ENCODE measurements around the gene EDN2.

EDN2 gene

GRCh38 chr1:41498391-41498790 lies 13.9 kb upstream of the EDN2 start:
- Histone ChIP-seq H3K27ac (ENCODE audit: low read length) (no peak overlapping the region), H3K27me3 (ENCODE audit: control insufficient read depth, insufficient read depth, low read length) (no peaks in the 10 kb centered on the region), H3K4me1 (ENCODE audit: control insufficient read depth, insufficient read depth, low read length) (peaks cover 12% of the 10 kb centered on the region), H3K4me3 (ENCODE audit: low read length) (no peak overlapping the region), H3K9me3 (ENCODE audit: control insufficient read depth, insufficient read depth, low read length) (no peaks in the 10 kb centered on the region), H3K36me3 (ENCODE audit: control insufficient read depth, insufficient read depth, low read length) (no peaks in the 10 kb centered on the region)
- DNase-seq (ENCODE audit: low read depth, low spot score) = no peak
- WGBS (ENCODE audit: insufficient coverage, insufficient read length) = no CpG with 5 or more reads among the region's 5 CpGs

GRCh38 chr1:41497461-41498030 lies 13.1 kb upstream of the EDN2 start:
- WGBS (ENCODE audit: insufficient coverage, insufficient read length) = no CpG with 5 or more reads among the region's 7 CpGs
- no peak for DNase-seq (ENCODE audit: low read depth, low spot score)
- no peaks in the 10 kb centered on the region for H3K36me3 ChIP-seq (ENCODE audit: control insufficient read depth, insufficient read depth, low read length)
- H3K4me3 ChIP-seq (ENCODE audit: low read length) = no peak overlapping the region
- no peaks in the 10 kb centered on the region for H3K9me3 ChIP-seq (ENCODE audit: control insufficient read depth, insufficient read depth, low read length)
- no peak overlapping the region for H3K27ac ChIP-seq (ENCODE audit: low read length)
- peaks cover 12% of the 10 kb centered on the region for H3K4me1 ChIP-seq (ENCODE audit: control insufficient read depth, insufficient read depth, low read length)
- H3K27me3 ChIP-seq (ENCODE audit: control insufficient read depth, insufficient read depth, low read length) = no peaks in the 10 kb centered on the region

GRCh38 chr1:41497056-41497440 lies 12.6 kb upstream of the EDN2 start:
- H3K27ac ChIP-seq (ENCODE audit: low read length) = no peak overlapping the region
- no CpG with 5 or more reads among the region's 13 CpGs for WGBS (ENCODE audit: insufficient coverage, insufficient read length)

GRCh38 chr1:41496080-41497055 lies 11.9 kb upstream of the EDN2 start:
- no CpG with 5 or more reads among the region's 74 CpGs for WGBS (ENCODE audit: insufficient coverage, insufficient read length)
- peaks cover 12% of the 10 kb centered on the region for H3K4me1 ChIP-seq (ENCODE audit: control insufficient read depth, insufficient read depth, low read length)
- no peaks in the 10 kb centered on the region for H3K9me3 ChIP-seq (ENCODE audit: control insufficient read depth, insufficient read depth, low read length)
- H3K36me3 ChIP-seq (ENCODE audit: control insufficient read depth, insufficient read depth, low read length) = no peaks in the 10 kb centered on the region
- no peaks in the 10 kb centered on the region for H3K27me3 ChIP-seq (ENCODE audit: control insufficient read depth, insufficient read depth, low read length)
- H3K27ac ChIP-seq (ENCODE audit: low read length) = no peak overlapping the region
- 0 out of 2 replicates have a peak overlapping the region, but pooled peaks have one; percentile 6 for H3K4me3 ChIP-seq (ENCODE audit: low read length)
- DNase-seq (ENCODE audit: low read depth, low spot score) = no peak

More at GRCh38 chr1:41497056-41497440, 12.6 kb upstream of the EDN2 start:
- Histone ChIP-seq H3K4me1 (ENCODE audit: control insufficient read depth, insufficient read depth, low read length) (peaks cover 12% of the 10 kb centered on the region), H3K27me3 (ENCODE audit: control insufficient read depth, insufficient read depth, low read length) (no peaks in the 10 kb centered on the region), H3K4me3 (ENCODE audit: low read length) (no peak overlapping the region), H3K9me3 (ENCODE audit: control insufficient read depth, insufficient read depth, low read length) (no peaks in the 10 kb centered on the region), H3K36me3 (ENCODE audit: control insufficient read depth, insufficient read depth, low read length) (no peaks in the 10 kb centered on the region)
- DNase-seq (ENCODE audit: low read depth, low spot score) = no peak

- H3K9me3 ChIP-seq (ENCODE audit: control insufficient read depth, insufficient read depth, low read length) = no peaks in the 10 kb centered on the region
- no peak overlapping the region for H3K27ac ChIP-seq (ENCODE audit: low read length)
- DNase-seq (ENCODE audit: low read depth, low spot score) = no peak
- H3K4me3 ChIP-seq (ENCODE audit: low read length) = no peak overlapping the region
- no peaks in the 10 kb centered on the region for H3K36me3 ChIP-seq (ENCODE audit: control insufficient read depth, insufficient read depth, low read length)
- WGBS (ENCODE audit: insufficient coverage, insufficient read length) = no CpG with 5 or more reads among the region's 19 CpGs
- H3K4me1 ChIP-seq (ENCODE audit: control insufficient read depth, insufficient read depth, low read length) = peaks cover 12% of the 10 kb centered on the region
- no peaks in the 10 kb centered on the region for H3K27me3 ChIP-seq (ENCODE audit: control insufficient read depth, insufficient read depth, low read length)
These were observed 10.9 kb upstream of the EDN2 start for GRCh38 chr1:41495210-41495948.

- no peaks in the 10 kb centered on the region for H3K9me3 ChIP-seq (ENCODE audit: control insufficient read depth, insufficient read depth, low read length)
- H3K27me3 ChIP-seq (ENCODE audit: control insufficient read depth, insufficient read depth, low read length) = no peaks in the 10 kb centered on the region
- DNase-seq (ENCODE audit: low read depth, low spot score) = no peak
- WGBS (ENCODE audit: insufficient coverage, insufficient read length) = no CpG with 5 or more reads among the region's 17 CpGs
- H3K36me3 ChIP-seq (ENCODE audit: control insufficient read depth, insufficient read depth, low read length) = no peaks in the 10 kb centered on the region
- no peak overlapping the region for H3K4me3 ChIP-seq (ENCODE audit: low read length)
- no peak overlapping the region for H3K27ac ChIP-seq (ENCODE audit: low read length)
- H3K4me1 ChIP-seq (ENCODE audit: control insufficient read depth, insufficient read depth, low read length) = peaks cover 12% of the 10 kb centered on the region
These were observed 10.1 kb upstream of the EDN2 start for GRCh38 chr1:41494351-41495209.

GRCh38 chr1:41493626-41494350 lies 9.3 kb upstream of the EDN2 start:
- Histone ChIP-seq H3K27me3 (ENCODE audit: control insufficient read depth, insufficient read depth, low read length) (no peaks in the 10 kb centered on the region), H3K36me3 (ENCODE audit: control insufficient read depth, insufficient read depth, low read length) (no peaks in the 10 kb centered on the region), H3K27ac (ENCODE audit: low read length) (no peak overlapping the region), H3K4me1 (ENCODE audit: control insufficient read depth, insufficient read depth, low read length) (peaks cover 12% of the 10 kb centered on the region), H3K4me3 (ENCODE audit: low read length) (no peak overlapping the region), H3K9me3 (ENCODE audit: control insufficient read depth, insufficient read depth, low read length) (no peaks in the 10 kb centered on the region)
- WGBS (ENCODE audit: insufficient coverage, insufficient read length) = no CpG with 5 or more reads among the region's 9 CpGs
- DNase-seq (ENCODE audit: low read depth, low spot score) = no peak

GRCh38 chr1:41493117-41493536 lies 8.6 kb upstream of the EDN2 start:
- Histone ChIP-seq H3K27me3 (ENCODE audit: control insufficient read depth, insufficient read depth, low read length) (no peaks in the 10 kb centered on the region), H3K36me3 (ENCODE audit: control insufficient read depth, insufficient read depth, low read length) (no peaks in the 10 kb centered on the region), H3K4me1 (ENCODE audit: control insufficient read depth, insufficient read depth, low read length) (peaks cover 12% of the 10 kb centered on the region), H3K27ac (ENCODE audit: low read length) (no peak overlapping the region), H3K4me3 (ENCODE audit: low read length) (no peak overlapping the region), H3K9me3 (ENCODE audit: control insufficient read depth, insufficient read depth, low read length) (no peaks in the 10 kb centered on the region)
- no peak for DNase-seq (ENCODE audit: low read depth, low spot score)
- no CpG with 5 or more reads among the region's 5 CpGs for WGBS (ENCODE audit: insufficient coverage, insufficient read length)

- peaks cover 14% of the 10 kb centered on the region for H3K4me1 ChIP-seq (ENCODE audit: control insufficient read depth, insufficient read depth, low read length)
- H3K4me3 ChIP-seq (ENCODE audit: low read length) = no peak overlapping the region
- H3K27ac ChIP-seq (ENCODE audit: low read length) = no peak overlapping the region
- DNase-seq (ENCODE audit: low read depth, low spot score) = no peak
- no peaks in the 10 kb centered on the region for H3K36me3 ChIP-seq (ENCODE audit: control insufficient read depth, insufficient read depth, low read length)
- no peaks in the 10 kb centered on the region for H3K9me3 ChIP-seq (ENCODE audit: control insufficient read depth, insufficient read depth, low read length)
- H3K27me3 ChIP-seq (ENCODE audit: control insufficient read depth, insufficient read depth, low read length) = no peaks in the 10 kb centered on the region
- WGBS (ENCODE audit: insufficient coverage, insufficient read length) = no CpG with 5 or more reads among the region's 7 CpGs
These were observed 7.9 kb upstream of the EDN2 start for GRCh38 chr1:41492341-41492848.

Measured in iPS DF 6.9 (cell line).